H9 (cell line): Measurements from ENCODE around the gene NKIRAS2. TPM values are rescaled to one million over a fixed set of nuclear protein-coding genes. Genes with fewer than 3 reads are reported as not detected.
A peak's percentile ranks its signal among the peaks of the same experiment; 100 is the strongest.

Experiments
- DNase-seq: peaks from one replicate; pipeline ENCODE4 v3.0.0-alpha.2; 2017
- H2AFZ ChIP-seq: one replicate; pipeline ENCODE4 v1.6.1; 2013; ENCODE audit warnings: mild to moderate bottlenecking, low read length, control low read depth, moderate library complexity
- H2AK5ac ChIP-seq: 2 replicates; pipeline ENCODE4 v1.6.1; 2013; ENCODE audit warnings: low read length, control low read depth, mixed read lengths; ENCODE audit not compliant: insufficient read length
- H2BK120ac ChIP-seq: one replicate; pipeline ENCODE4 v1.6.1; 2013; ENCODE audit warnings: low read depth, mild to moderate bottlenecking, low read length, control low read depth, inconsistent platforms; ENCODE audit not compliant: poor library complexity, severe bottlenecking
- H2BK12ac ChIP-seq: 2 replicates; pipeline ENCODE4 v1.6.1; 2013; ENCODE audit warnings: low read length, control low read depth, mixed read lengths, low read depth; ENCODE audit not compliant: insufficient read length
- H2BK15ac ChIP-seq: 2 replicates; pipeline ENCODE4 v1.6.1; 2013; ENCODE audit warnings: low read depth, low read length, control low read depth
- H2BK20ac ChIP-seq: one replicate; pipeline ENCODE4 v1.6.1; 2013; ENCODE audit warnings: low read depth, mild to moderate bottlenecking, low read length, control low read depth, inconsistent platforms; ENCODE audit not compliant: poor library complexity, severe bottlenecking
- H2BK5ac ChIP-seq: 2 replicates; pipeline ENCODE4 v1.6.1; 2013; ENCODE audit warnings: low read length, control low read depth, mixed read lengths; ENCODE audit not compliant: insufficient read length
- H3K14ac ChIP-seq: 2 replicates; pipeline ENCODE4 v1.6.1; 2013; ENCODE audit warnings: low read length, control low read depth; ENCODE audit not compliant: insufficient read depth
- H3K18ac ChIP-seq: 2 replicates; pipeline ENCODE4 v1.6.1; 2013; ENCODE audit warnings: low read depth, mild to moderate bottlenecking, mixed read lengths, low read length, control low read depth; ENCODE audit not compliant: insufficient read length
- H3K23ac ChIP-seq: 2 replicates; pipeline ENCODE4 v1.6.1; 2013; ENCODE audit warnings: low read length, control low read depth, mixed read lengths, low read depth; ENCODE audit not compliant: insufficient read length
- H3K23me2 ChIP-seq: 2 replicates; pipeline ENCODE4 v1.6.1; 2013; ENCODE audit warnings: low read depth, mild to moderate bottlenecking, mixed read lengths, low read length, control low read depth; ENCODE audit not compliant: insufficient read length, poor library complexity, severe bottlenecking
- H3K27ac ChIP-seq: 2 replicates; pipeline ENCODE4 v1.5.1; 2013; ENCODE audit warnings: low read length, control low read depth, mixed read lengths, low read depth; ENCODE audit not compliant: insufficient read length
- H3K27me3 ChIP-seq: 2 replicates; pipeline ENCODE4 v1.6.1; 2013; ENCODE audit warnings: low read length, control low read depth, inconsistent platforms; ENCODE audit not compliant: insufficient read depth
- H3K4ac ChIP-seq: 2 replicates; pipeline ENCODE4 v1.6.1; 2013; ENCODE audit warnings: low read depth, mild to moderate bottlenecking, control low read depth, inconsistent platforms, low read length, moderate library complexity
- H3K4me1 ChIP-seq: 2 replicates; pipeline ENCODE4 v1.6.1; 2013; ENCODE audit warnings: low read length, control low read depth, inconsistent platforms; ENCODE audit not compliant: insufficient read depth
- H3K4me2 ChIP-seq: 2 replicates; pipeline ENCODE4 v1.6.1; 2013; ENCODE audit warnings: low read length, control low read depth, mixed read lengths; ENCODE audit not compliant: insufficient read length, insufficient read depth
- H3K56ac ChIP-seq: 2 replicates; pipeline ENCODE4 v1.6.1; 2013; ENCODE audit warnings: low read depth, mild to moderate bottlenecking, mixed read lengths, low read length, control low read depth; ENCODE audit not compliant: insufficient read length
- H3K79me1 ChIP-seq: 2 replicates; pipeline ENCODE4 v1.6.1; 2013; ENCODE audit warnings: low read depth, mild to moderate bottlenecking, moderate library complexity, low read length, control low read depth, inconsistent platforms; ENCODE audit not compliant: insufficient read depth, poor library complexity, severe bottlenecking
- H3K79me2 ChIP-seq: 2 replicates; pipeline ENCODE4 v1.6.1; 2013; ENCODE audit warnings: low read length, control low read depth, inconsistent platforms; ENCODE audit not compliant: insufficient read depth
- H3K9ac ChIP-seq: 2 replicates; pipeline ENCODE4 v1.6.1; 2013; ENCODE audit warnings: low read length, control low read depth, mixed read lengths; ENCODE audit not compliant: insufficient read length; ENCODE audit errors: extremely low read depth
- H3K9me3 ChIP-seq: one replicate; pipeline ENCODE4 v1.6.1; 2013; ENCODE audit warnings: low read depth, low read length, inconsistent platforms; ENCODE audit not compliant: control insufficient read depth
- H3T11ph ChIP-seq: one replicate; pipeline ENCODE4 v1.6.1; 2013; ENCODE audit warnings: mild to moderate bottlenecking, low read length, control low read depth, inconsistent platforms
- H4K20me1 ChIP-seq: one replicate; pipeline ENCODE4 v1.6.1; 2013; ENCODE audit not compliant: control insufficient read depth, insufficient read length, insufficient read depth
- H4K5ac ChIP-seq: 2 replicates; pipeline ENCODE4 v1.6.1; 2013; ENCODE audit warnings: low read depth, mild to moderate bottlenecking, mixed read lengths, low read length, control low read depth; ENCODE audit not compliant: insufficient read length
- H4K8ac ChIP-seq: replicated peaks from 2 replicates; pipeline ENCODE4 v1.6.1; 2013; ENCODE audit warnings: low read length, control low read depth, mixed read lengths, low read depth; ENCODE audit not compliant: insufficient read length
- H4K91ac ChIP-seq: 2 replicates; pipeline ENCODE4 v1.6.1; 2013; ENCODE audit warnings: low read depth, mild to moderate bottlenecking, moderate library complexity, mixed read lengths, low read length, control low read depth; ENCODE audit not compliant: insufficient read length
- H3K27ac Mint-ChIP-seq, 3 experiments: 2 replicates in 2 of 3; 3 replicates in 1 of 3; pipeline ENCODE4 v1.8.0; 2020 to 2021; ENCODE audit warnings: mixed read lengths in 3 of 3, mild to moderate bottlenecking in 1 of 3, moderate library complexity in 1 of 3
- H3K27me3 Mint-ChIP-seq: 2 replicates; pipeline ENCODE4 v1.8.0; 2021; ENCODE audit warnings: low read depth, mild to moderate bottlenecking, moderate library complexity, mixed read lengths
- H3K36me3 Mint-ChIP-seq, 3 experiments: 2 replicates in 2 of 3; 3 replicates in 1 of 3; pipeline ENCODE4 v1.8.0; 2020 to 2021; ENCODE audit warnings: low read depth in 3 of 3, mixed read lengths in 3 of 3; ENCODE audit not compliant: insufficient read depth in 1 of 3
- H3K4me1 Mint-ChIP-seq, 2 experiments: 2 replicates each; pipeline ENCODE4 v1.8.0; 2020; ENCODE audit warnings: mixed read lengths in 2 of 2
- H3K4me3 Mint-ChIP-seq, 2 experiments: 2 replicates in 1 of 2; 3 replicates in 1 of 2; pipeline ENCODE4 v1.8.0; 2020 to 2021; ENCODE audit warnings: mild to moderate bottlenecking in 2 of 2, mixed read lengths in 2 of 2, moderate library complexity in 1 of 2
- H3K9me3 Mint-ChIP-seq, 2 experiments: 2 replicates in 1 of 2; 3 replicates in 1 of 2; pipeline ENCODE4 v1.8.0; 2020; ENCODE audit warnings: mild to moderate bottlenecking in 2 of 2, mixed read lengths in 2 of 2, moderate library complexity in 1 of 2
- CTCF ChIP-seq: fragments of 200-600 bp; sonication (generic); conservative IDR thresholded peaks from 3 replicates; pipeline ENCODE4 v1.8.0; 2021; ENCODE audit warnings: antibody characterized with exemption, mild to moderate bottlenecking
- WGBS: extraction: QIAGEN DNeasy Blood & Tissue Kit; methylation state at CpG from one replicate; pipeline ENCODE4 v1.1.7; 2013; ENCODE audit warnings: missing lambda C conversion rate, low lambda C conversion rate, mixed read lengths; ENCODE audit not compliant: insufficient read length; ENCODE audit errors: extremely low coverage; 5-methylcytosine and 5-hydroxymethylcytosine counted together
- total RNA-seq: library from RNA; stranded (reverse); gene quantifications from 2 replicates; pipeline ENCODE4 v1.2.1, GENCODE V29; 2021

NKIRAS2 gene
- total RNA-seq, 1 experiment from 2014 or later = 37.1 TPM

- Histone ChIP-seq H3K27ac (no peak overlapping the region), H3K9me3 (no peaks in the 10 kb centered on the region), H3K4ac (no peak overlapping the region), H3K23me2 (no peaks in the 10 kb centered on the region), H2BK20ac (no peak overlapping the region), H3K4me1 (no peaks in the 10 kb centered on the region), H3K23ac (no peak overlapping the region), H3K18ac (no peak overlapping the region), H3K27me3 (no peaks in the 10 kb centered on the region), H2AFZ (no peak overlapping the region), H3K14ac (no peak overlapping the region; the same call in 1 of the 2 replicates), H4K20me1 (no peaks in the 10 kb centered on the region), H2BK12ac (no peak overlapping the region), H3K79me2 (no peaks in the 10 kb centered on the region), H4K8ac (no peak overlapping the region), H3K79me1 (no peaks in the 10 kb centered on the region), H2BK5ac (no peak overlapping the region), H4K5ac (no peak overlapping the region), H2AK5ac (no peak overlapping the region), H4K91ac (no peak overlapping the region), H3K9ac (no peak overlapping the region), H2BK120ac (no peak overlapping the region), H2BK15ac (no peak overlapping the region), H3K4me2 (no peak overlapping the region), H3K56ac (no peak overlapping the region), H3T11ph (no peak overlapping the region)
- H3K9me3 Mint-ChIP-seq = no peaks in the 10 kb centered on the region
- H3K27me3 Mint-ChIP-seq = no peaks in the 10 kb centered on the region
- no peak overlapping the region for H3K4me3 Mint-ChIP-seq
- no CpG with 5 or more reads among the region's 5 CpGs for WGBS
- DNase-seq = no peak
- peaks cover 13 to 32% of the 10 kb centered on the region in 2 experiments for H3K4me1 Mint-ChIP-seq
- no peaks in the 10 kb centered on the region for H3K36me3 Mint-ChIP-seq
- no peak for TF ChIP-seq CTCF
- peak overlapping the region in 2 of 3 experiments; percentile 61 to 67; a peak in 2 of 7 replicates for H3K27ac Mint-ChIP-seq
These were observed 18.5 kb downstream of the NKIRAS2 start for GRCh38 chr17:42038221-42038973.
